ENCODE data around the gene RRP7A.

Gene RRP7A

GRCh38 chr22:42468841-42469240, 50.8 kb downstream of the RRP7A start:
- DNase-seq (ENCODE audit: extremely low read depth, low read depth) = no peak
- TF ChIP-seq, protein P1, sequence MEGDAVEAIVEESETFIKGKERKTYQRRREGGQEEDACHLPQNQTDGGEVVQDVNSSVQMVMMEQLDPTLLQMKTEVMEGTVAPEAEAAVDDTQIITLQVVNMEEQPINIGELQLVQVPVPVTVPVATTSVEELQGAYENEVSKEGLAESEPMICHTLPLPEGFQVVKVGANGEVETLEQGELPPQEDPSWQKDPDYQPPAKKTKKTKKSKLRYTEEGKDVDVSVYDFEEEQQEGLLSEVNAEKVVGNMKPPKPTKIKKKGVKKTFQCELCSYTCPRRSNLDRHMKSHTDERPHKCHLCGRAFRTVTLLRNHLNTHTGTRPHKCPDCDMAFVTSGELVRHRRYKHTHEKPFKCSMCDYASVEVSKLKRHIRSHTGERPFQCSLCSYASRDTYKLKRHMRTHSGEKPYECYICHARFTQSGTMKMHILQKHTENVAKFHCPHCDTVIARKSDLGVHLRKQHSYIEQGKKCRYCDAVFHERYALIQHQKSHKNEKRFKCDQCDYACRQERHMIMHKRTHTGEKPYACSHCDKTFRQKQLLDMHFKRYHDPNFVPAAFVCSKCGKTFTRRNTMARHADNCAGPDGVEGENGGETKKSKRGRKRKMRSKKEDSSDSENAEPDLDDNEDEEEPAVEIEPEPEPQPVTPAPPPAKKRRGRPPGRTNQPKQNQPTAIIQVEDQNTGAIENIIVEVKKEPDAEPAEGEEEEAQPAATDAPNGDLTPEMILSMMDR (IDR thresholded peaks at IDR 0.05; ENCODE audit: low read depth, low read length) = no peak

GRCh38 chr22:42462016-42462415, 57.6 kb downstream of the RRP7A start:
- TF ChIP-seq, protein P1 (IDR thresholded peaks at IDR 0.05; ENCODE audit: low read depth, low read length) = no peak
- DNase-seq (ENCODE audit: extremely low read depth, low read depth) = no peak

DNA sequence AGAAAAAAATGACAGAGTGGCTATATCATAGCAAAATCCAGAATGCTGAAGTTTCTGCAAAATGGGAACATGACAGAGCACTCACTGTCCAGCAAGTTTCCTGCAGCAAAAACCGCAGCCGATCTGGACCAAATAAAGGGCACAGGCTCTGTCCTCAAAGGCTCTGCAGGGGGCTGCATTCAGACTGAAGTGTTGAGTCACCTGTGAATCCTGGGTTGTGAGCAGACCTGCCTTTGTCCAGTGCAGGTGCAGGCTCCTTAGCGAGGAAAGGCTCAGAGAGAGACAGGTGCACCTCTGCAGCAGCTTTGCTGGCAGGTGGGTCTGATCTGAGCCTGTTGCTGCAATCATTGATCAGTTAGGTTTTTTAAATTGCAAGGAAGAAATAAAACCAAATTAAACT, 58.1 kb downstream of the RRP7A start:
- DNase-seq (ENCODE audit: extremely low read depth, low read depth) = no peak
- TF ChIP-seq, protein P1 (IDR thresholded peaks at IDR 0.05; ENCODE audit: low read depth, low read length) = no peak
